Cerebellar nuclear complex (tissue), 1 donor: ENCODE measurements around the gene PCDHA12.
"Not testable (repeated sequence)": the region's sequence is repeated elsewhere in the genome, so short reads cannot be mapped to it uniquely, and the experiment has no call there.

ENCODE experiments used
- DNase-seq, 2 experiments: peaks; one replicate each; lab custom pipeline; 2025; lab: John Stamatoyannopoulos, UW

Gene PCDHA12

GRCh38 chr5:140875085-140876065 lies at the start of gene PCDHA12:
Gene PCDHA12, plus strand, starts transcription at chr5:140875308. Its CDS starts 165 bp downstream, at chr5:140875473.
- DNase-seq = no peak

- no peak for DNase-seq
Observed at GRCh38 chr5:140827704-140828361, 47.3 kb upstream of the PCDHA12 start, which contains the start of gene PCDHA6. Gene PCDHA6, plus strand, starts transcription at chr5:140827960. Its CDS starts 132 bp downstream, at chr5:140828092.

DNA sequence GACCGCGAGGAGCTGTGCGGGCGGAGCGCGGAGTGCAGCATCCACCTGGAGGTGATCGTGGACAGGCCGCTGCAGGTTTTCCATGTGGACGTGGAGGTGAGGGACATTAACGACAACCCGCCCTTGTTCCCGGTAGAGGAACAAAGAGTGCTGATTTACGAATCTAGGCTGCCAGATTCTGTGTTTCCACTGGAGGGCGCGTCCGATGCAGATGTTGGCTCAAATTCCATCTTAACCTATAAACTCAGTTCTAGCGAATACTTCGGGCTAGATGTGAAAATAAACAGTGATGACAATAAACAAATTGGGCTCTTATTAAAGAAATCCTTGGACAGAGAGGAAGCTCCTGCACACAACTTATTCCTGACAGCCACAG lies 46.8 kb upstream of the PCDHA12 start:
- no peak for DNase-seq

- not testable (repeated sequence) for DNase-seq
Observed at GRCh38 chr5:140829511-140830501, 45.3 kb upstream of the PCDHA12 start.

DNA sequence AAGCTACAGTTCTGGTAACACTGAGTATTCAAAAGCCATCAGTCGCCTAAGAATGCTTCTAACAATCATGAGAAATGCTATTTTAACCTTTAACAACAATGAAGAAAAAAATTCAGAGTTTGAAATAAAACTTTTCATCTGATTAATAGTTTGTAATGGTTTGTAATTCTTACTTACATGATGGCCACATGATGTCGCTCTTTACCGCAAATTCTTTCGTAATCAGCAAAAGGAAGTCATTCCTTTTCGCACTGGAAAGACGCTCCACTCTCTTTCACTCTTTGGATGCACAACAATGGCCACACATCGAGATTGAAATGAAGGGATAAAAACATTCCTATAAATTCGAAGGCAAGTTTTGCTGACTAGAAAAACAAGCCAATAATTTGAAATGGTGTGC lies 41.1 kb upstream of the PCDHA12 start, which contains the start of gene PCDHA7:
Gene PCDHA7, plus strand, starts transcription at position 277 of the 400 bp plus-strand sequence. Its CDS starts 115 bp downstream, at position 392.
- no peak for DNase-seq

- not testable (repeated sequence) for DNase-seq
Observed at GRCh38 chr5:140834439-140835008, 40.6 kb upstream of the PCDHA12 start.

DNA sequence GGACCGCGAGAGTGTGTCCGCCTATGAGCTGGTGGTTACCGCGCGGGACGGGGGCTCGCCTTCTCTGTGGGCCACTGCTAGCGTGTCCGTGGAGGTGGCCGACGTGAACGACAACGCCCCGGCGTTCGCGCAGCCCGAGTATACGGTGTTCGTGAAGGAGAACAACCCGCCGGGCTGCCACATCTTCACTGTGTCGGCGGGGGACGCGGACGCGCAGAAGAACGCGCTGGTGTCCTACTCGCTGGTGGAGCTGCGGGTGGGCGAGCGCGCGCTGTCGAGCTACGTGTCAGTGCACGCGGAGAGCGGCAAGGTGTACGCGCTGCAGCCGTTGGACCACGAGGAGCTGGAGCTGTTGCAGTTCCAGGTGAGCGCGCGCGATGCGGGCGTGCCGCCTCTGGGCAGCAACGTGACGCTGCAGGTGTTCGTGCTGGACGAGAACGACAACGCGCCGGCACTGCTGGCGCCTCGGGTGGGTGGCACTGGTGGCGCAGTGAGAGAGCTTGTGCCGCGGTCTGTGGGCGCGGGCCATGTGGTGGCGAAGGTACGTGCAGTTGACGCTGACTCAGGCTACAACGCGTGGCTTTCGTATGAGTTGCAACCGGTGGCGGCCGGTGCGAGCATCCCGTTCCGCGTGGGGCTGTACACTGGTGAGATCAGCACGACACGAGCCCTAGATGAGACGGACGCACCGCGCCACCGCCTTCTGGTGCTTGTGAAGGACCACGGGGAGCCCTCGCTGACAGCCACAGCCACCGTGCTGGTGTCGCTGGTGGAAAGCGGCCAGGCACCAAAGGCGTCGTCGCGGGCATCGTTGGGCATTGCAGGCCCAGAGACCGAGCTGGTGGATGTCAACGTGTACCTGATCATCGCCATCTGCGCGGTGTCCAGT lies 39.2 kb upstream of the PCDHA12 start:
- DNase-seq = no peak

GRCh38 chr5:140840978-140841962 lies 33.8 kb upstream of the PCDHA12 start, which contains the start of gene PCDHA8:
Gene PCDHA8, plus strand, starts transcription at chr5:140841187. Its CDS starts 135 bp downstream, at chr5:140841322.
- no peak for DNase-seq

DNA sequence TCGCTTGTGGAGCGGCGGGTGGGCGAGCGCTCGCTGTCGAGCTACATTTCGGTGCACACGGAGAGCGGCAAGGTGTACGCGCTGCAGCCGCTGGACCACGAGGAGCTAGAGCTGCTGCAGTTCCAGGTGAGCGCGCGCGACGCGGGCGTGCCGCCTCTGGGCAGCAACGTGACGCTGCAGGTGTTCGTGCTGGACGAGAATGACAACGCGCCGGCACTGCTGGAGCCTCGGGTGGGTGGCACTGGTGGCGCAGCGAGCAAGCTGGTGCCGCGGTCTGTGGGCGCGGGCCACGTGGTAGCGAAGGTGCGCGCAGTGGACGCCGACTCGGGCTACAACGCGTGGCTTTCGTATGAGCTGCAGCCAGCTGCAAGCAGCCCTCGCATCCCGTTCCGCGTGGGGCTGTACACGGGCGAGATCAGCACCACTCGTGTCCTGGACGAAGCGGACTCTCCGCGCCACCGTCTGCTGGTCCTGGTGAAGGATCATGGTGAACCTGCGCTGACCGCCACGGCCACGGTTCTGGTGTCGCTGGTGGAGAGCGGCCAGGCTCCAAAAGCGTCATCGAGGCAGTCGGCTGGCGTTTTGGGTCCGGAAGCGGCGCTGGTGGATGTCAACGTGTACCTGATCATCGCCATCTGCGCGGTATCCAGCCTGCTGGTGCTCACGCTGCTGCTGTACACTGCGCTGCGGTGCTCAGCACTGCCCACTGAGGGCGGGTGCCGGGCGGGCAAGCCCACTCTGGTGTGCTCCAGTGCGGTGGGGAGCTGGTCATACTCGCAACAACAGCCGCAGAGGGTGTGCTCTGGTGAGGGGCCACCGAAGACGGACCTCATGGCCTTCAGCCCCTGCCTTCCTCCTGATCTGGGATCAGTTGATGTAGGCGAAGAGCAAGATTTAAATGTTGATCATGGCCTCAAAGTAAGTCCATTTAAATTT lies 32.0 kb upstream of the PCDHA12 start:
- DNase-seq = no peak

- DNase-seq = not testable (repeated sequence)
Observed at GRCh38 chr5:140848139-140849102, 26.7 kb upstream of the PCDHA12 start, which contains the start of gene PCDHA9. Gene PCDHA9, plus strand, starts transcription at chr5:140848382. Its CDS starts 114 bp downstream, at chr5:140848496.

- DNase-seq = not testable (repeated sequence)
Observed at GRCh38 chr5:140849831-140850634, 25.1 kb upstream of the PCDHA12 start.

DNA sequence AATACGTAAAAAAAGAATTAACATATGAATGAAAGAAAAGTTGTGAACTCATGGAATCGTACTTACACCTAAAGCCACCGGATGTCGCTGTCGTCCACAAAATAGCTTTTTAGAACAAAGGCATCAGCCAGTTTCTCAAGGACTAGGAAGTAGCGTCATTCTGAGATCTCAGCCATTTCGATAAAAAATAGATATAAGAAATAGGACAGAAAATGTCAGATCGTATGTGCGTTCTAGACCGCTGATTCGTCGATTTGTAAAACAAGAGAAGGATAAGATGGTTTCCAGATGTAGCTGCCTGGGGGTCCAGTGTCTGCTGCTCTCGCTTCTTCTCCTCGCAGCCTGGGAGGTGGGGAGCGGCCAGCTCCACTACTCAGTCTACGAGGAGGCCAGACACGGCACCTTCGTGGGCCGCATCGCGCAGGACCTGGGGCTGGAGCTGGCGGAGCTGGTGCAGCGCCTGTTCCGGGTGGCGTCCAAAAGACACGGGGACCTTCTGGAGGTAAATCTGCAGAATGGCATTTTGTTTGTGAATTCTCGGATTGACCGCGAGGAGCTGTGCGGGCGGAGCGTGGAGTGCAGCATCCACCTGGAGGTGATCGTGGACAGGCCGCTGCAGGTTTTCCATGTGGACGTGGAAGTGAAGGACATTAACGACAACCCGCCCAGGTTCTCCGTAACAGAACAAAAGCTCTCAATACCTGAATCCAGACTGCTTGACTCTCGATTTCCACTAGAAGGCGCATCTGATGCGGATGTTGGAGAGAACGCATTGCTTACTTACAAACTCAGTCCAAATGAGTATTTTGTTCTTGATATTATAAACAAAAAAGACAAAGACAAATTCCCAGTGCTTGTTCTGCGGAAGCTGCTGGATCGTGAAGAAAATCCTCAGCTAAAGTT lies 19.1 kb upstream of the PCDHA12 start, which contains the start of gene PCDHA10:
Gene PCDHA10, plus strand, starts transcription at position 126 of the 903 bp plus-strand sequence. Its CDS starts 152 bp downstream, at position 278.
- DNase-seq = no peak

DNA sequence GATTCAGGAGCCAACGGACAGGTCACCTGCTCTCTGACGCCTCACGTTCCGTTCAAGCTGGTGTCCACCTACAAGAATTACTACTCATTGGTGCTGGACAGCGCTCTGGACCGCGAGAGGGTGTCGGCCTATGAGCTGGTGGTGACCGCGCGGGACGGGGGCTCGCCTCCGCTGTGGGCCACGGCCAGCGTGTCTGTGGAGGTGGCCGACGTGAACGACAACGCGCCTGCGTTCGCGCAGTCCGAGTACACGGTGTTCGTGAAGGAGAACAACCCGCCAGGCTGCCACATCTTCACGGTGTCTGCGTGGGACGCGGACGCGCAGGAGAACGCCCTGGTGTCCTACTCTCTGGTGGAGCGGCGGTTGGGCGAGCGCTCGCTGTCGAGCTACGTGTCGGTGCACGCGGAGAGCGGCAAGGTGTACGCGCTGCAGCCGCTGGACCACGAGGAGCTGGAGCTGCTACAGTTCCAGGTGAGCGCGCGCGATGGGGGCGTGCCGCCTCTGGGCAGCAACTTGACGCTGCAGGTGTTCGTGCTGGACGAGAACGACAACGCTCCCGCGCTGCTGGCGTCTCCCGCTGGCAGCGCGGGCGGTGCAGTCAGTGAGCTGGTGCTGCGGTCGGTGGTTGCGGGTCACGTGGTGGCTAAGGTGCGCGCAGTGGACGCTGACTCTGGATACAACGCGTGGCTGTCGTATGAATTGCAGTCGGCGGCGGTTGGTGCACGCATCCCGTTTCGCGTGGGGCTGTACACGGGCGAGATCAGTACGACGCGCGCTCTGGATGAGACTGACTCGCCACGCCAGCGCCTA lies 17.7 kb upstream of the PCDHA12 start:
- DNase-seq = no peak

DNA sequence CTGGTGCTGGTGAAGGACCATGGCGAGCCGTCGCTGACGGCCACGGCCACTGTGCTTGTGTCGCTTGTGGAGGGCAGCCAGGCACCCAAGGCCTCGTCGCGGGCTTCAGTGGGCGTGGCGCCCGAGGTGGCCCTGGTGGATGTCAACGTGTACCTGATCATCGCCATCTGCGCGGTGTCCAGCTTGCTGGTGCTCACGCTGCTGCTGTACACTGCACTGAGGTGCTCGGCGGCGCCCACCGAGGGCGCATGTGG lies 17.2 kb upstream of the PCDHA12 start:
- DNase-seq = no peak
